Heart left ventricle (tissue), 16 donors: ENCODE data around the gene DIO2. TPM values are rescaled to one million over a fixed set of nuclear protein-coding genes. Genes with fewer than 3 reads are reported as not detected.

ENCODE experiments used
- ATAC-seq, 4 donors: fragments of 200-7000 bp; cut with Tn5 transposase; one replicate each; pipeline ENCODE4 v1.9.1; 2020 to 2022; ENCODE audit warnings: moderate library complexity in 4 of 4, mild to moderate bottlenecking in 3 of 4, moderate number of reproducible peaks in 1 of 4
- DNase-seq, 5 donors: peaks; one replicate each; pipeline ENCODE4 v3.0.0-alpha.2; 2020
- H3K27ac ChIP-seq, 12 donors: fragments of 200-600 bp; sonication (generic) in 4 of 12; one replicate each; pipeline versions ENCODE4 v1.5.0 to v1.8.0; 2016 to 2022; ENCODE audit warnings: mild to moderate bottlenecking in 2 of 12
- H3K27me3 ChIP-seq, 9 donors: fragments of 200-600 bp; sonication (generic) in 2 of 9; one replicate each; pipeline versions ENCODE4 v1.5.1 to v1.8.0; 2016 to 2022; ENCODE audit warnings: mild to moderate bottlenecking in 3 of 9
- H3K36me3 ChIP-seq, 9 donors: fragments of 200-600 bp; sonication (generic) in 2 of 9; one replicate each; pipeline versions ENCODE4 v1.5.0 to v1.8.0; 2018 to 2022; ENCODE audit warnings: mild to moderate bottlenecking in 2 of 9
- H3K4me1 ChIP-seq, 12 donors: fragments of 200-600 bp; sonication (generic) in 4 of 12; one replicate each; pipeline versions ENCODE4 v1.5.0 to v1.8.0; 2016 to 2022; ENCODE audit warnings: mild to moderate bottlenecking in 3 of 12
- H3K4me3 ChIP-seq, 12 donors: fragments of 200-600 bp; sonication (generic) in 4 of 12; one replicate each; pipeline versions ENCODE4 v1.5.0 to v1.8.0; 2017 to 2022; ENCODE audit warnings: mild to moderate bottlenecking in 9 of 12, moderate library complexity in 4 of 12
- H3K9me3 ChIP-seq, 12 donors: fragments of 200-600 bp; sonication (generic) in 4 of 12; one replicate each; pipeline versions ENCODE4 v1.5.0 to v1.8.0; 2016 to 2022; ENCODE audit warnings: mild to moderate bottlenecking in 1 of 12
- POLR2A ChIP-seq, 2 donors: fragments of 450-650 bp; IDR thresholded peaks; one replicate each; pipeline ENCODE4 v1.6.1; 2017; ENCODE audit warnings: antibody characterized with exemption in 2 of 2, mild to moderate bottlenecking in 2 of 2, moderate library complexity in 2 of 2
- WGBS, 4 donors: extraction: QIAGEN DNeasy Blood & Tissue Kit in 2 of 4; methylation state at CpG; one replicate each; pipeline versions ENCODE4 v1.1.5 to v1.1.7; 2013 to 2018; 5-methylcytosine and 5-hydroxymethylcytosine counted together
- intact Hi-C, 10 donors: fragments of 100-400 bp; cut with DNase I; formaldehyde crosslinking; loops; one replicate each; pipeline versions ENCODE4 v1.11.1 to v1.14.2; 2022
- polyA plus RNA-seq, 2 donors: library from polyadenylated mRNA; stranded (reverse); fragments of 200-250 nt; gene quantifications; one replicate each; pipeline ENCODE4 v1.2.3, GENCODE V29; 2013
- total RNA-seq, 9 donors: library from RNA; depleted of rRNA in 2 of 9; stranded (reverse); fragments of >200 nt in 2 of 9; fragmentation: NEBNext Ultra II Directional in 3 of 9; extraction: Animal tissue kit (Norgen Biotek cat#: 25700) in 3 of 9; gene quantifications; one replicate each; pipeline versions ENCODE4 v1.1.0 to v1.2.4, GENCODE V29; 2016 to 2023
- TF ChIP-seq, protein P1 (sequence below), 12 donors: fragments of 200-600 bp; sonication (generic) in 4 of 12; IDR thresholded peaks; one replicate each; pipeline versions ENCODE4 v1.5.0 to v1.8.0; 2018 to 2022; ENCODE audit warnings: antibody characterized with exemption in 12 of 12, mild to moderate bottlenecking in 5 of 12
- donor health status: ischemic (EF 13 %, LVEDD 7.1; RV severe dilation, severe dysfunction).
- donor health status: healthy with polysubstance abuse.
- donor health status: DM: no; HTN: yes; CAD: no.
- donor health status: DM: no; HTN: no; CAD: no.
- donor health status: ischemic (EF 25% LVEDD 6.9; RV normal size, moderate dysfunction).
- donor health status: ischemic (EF 25% LVEDD 5.7; RV mildly dilated, moderate dysfunction).
- donor health status: healthy.
- donor health status: DM: yes; HTN: yes; CAD: no.
- donor health status: ischemic (EF 35%, LVEDD 5.7; RV mildly dilated, moderate dysfunction).
- donor health status: nonischemic (EF 11% LVEDD 7.7; RV severe dilation, severe dysfunction).
- donor health status: DM: yes; HTN: yes; CAD: no.
- donor health status: PGD.
- donor health status: ischemic (EF 29% LVEDD 5.4; RV normal size, mild dysfunction).
- donor health status: nonischemic (EF 23%, LVEDD 6.1; RV moderate dilation, normal function).

The DIO2 gene
- total and polyA plus RNA-seq, 11 donors, result 0.29 to 30.9 (median 8.1) TPM

DNA sequence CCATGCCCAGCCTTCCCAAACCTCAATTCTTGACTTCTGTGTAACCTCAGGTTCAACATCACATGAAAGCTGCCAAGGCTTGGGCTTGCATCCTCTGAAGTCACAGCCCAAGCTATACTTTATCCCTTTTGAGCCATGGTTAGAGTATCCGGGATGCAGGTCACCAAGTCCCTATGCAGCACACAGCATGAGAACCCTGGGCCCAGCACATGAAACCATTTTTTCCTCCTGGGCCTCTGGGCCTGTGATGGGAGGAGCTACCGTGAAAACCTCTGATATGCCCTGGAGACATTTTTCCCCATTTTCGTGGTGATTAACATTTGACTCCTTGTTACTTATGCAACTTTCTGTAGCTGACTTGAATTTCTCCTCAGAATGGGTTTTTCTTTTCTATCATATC lies 25.8 kb upstream of the DIO2 start:
- H3K9me3 ChIP-seq, result peaks cover 0 to 28% (median 6%) of the 10 kb centered on the region in 12 donors
- WGBS, 4 donors, result 78 to 86% (median 82%) methylated on average over 3 of the region's 3 CpGs
- H3K36me3 ChIP-seq, result no peaks in the 10 kb centered on the region
- H3K4me3 ChIP-seq, result no peak overlapping the region
- no peak for DNase-seq
- no peaks in the 10 kb centered on the region for H3K4me1 ChIP-seq
- H3K27ac ChIP-seq, result no peak overlapping the region
- intact Hi-C loops, result no loop called here
- no peak for TF ChIP-seq POLR2A (IDR thresholded peaks at IDR 0.05)
- TF ChIP-seq, protein P1, sequence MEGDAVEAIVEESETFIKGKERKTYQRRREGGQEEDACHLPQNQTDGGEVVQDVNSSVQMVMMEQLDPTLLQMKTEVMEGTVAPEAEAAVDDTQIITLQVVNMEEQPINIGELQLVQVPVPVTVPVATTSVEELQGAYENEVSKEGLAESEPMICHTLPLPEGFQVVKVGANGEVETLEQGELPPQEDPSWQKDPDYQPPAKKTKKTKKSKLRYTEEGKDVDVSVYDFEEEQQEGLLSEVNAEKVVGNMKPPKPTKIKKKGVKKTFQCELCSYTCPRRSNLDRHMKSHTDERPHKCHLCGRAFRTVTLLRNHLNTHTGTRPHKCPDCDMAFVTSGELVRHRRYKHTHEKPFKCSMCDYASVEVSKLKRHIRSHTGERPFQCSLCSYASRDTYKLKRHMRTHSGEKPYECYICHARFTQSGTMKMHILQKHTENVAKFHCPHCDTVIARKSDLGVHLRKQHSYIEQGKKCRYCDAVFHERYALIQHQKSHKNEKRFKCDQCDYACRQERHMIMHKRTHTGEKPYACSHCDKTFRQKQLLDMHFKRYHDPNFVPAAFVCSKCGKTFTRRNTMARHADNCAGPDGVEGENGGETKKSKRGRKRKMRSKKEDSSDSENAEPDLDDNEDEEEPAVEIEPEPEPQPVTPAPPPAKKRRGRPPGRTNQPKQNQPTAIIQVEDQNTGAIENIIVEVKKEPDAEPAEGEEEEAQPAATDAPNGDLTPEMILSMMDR (IDR thresholded peaks at IDR 0.05), result no peak
- ATAC-seq, result no peak
- no peaks in the 10 kb centered on the region for H3K27me3 ChIP-seq

DNA sequence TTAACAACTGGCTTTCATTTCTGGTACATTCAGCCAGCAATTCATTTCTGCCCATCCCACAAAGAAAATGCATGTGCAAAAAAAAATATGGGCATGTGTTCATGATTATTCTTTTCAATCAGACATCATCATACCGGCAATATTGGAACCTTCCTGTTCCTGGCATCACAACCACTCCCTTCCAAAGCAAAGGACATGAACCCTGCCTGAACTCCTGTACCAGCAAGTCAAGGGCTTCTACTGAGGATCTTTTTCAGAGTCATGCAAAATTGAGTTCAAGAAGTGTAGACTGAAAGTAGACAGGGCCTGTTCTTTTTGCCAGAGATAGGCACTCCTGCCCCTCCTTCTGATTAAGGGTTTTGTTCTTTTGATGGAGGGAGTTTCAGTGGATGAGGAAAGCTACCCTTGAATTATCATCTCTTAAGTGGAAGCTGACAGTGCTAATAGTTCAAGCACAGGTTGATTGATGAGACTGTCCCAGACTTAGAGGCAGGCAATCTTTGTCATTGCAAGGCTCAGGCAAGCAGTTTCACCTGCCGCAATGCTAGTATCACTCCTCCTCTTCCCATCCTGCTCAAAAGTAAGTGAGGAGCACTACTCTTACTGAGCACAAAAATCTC lies 22.3 kb upstream of the DIO2 start:
- intact Hi-C loops, result no loop called here
- no peak overlapping the region for H3K4me3 ChIP-seq
- TF ChIP-seq POLR2A (IDR thresholded peaks at IDR 0.05), result no peak
- TF ChIP-seq, protein P1 (IDR thresholded peaks at IDR 0.05), result no peak
- H3K4me1 ChIP-seq, result no peaks in the 10 kb centered on the region
- H3K9me3 ChIP-seq, result peaks cover 0 to 38% (median 9%) of the 10 kb centered on the region in 12 donors
- DNase-seq (no peak), ATAC-seq (no peak)
- no peak overlapping the region for H3K27ac ChIP-seq
- H3K27me3 ChIP-seq, result no peaks in the 10 kb centered on the region
- H3K36me3 ChIP-seq, result no peaks in the 10 kb centered on the region
- WGBS, 4 donors, result 55 to 76% (median 71%) methylated on average over 2 of the region's 2 CpGs

DNA sequence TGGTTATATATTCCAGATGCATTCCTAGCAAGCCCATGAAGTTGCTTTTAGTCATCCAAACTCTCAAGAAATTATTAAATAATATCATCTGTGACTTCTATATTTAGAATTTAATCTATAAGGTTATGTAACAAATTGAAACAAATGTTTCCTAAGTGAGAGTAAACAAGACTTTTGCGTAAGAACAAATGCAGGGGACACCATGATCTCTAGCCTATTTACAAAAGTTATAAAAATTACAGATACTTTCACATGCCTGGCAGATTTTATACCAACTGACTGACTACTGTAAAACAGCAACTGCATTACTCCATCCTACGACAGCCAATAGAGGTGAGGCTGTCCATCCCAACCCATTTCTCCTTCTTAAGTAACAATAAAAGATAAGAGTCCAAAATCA lies 20.4 kb upstream of the DIO2 start:
- H3K27me3 ChIP-seq, result no peaks in the 10 kb centered on the region
- intact Hi-C loops, result no loop called here
- peaks cover 0 to 32% (median 6%) of the 10 kb centered on the region in 12 donors for H3K9me3 ChIP-seq
- H3K4me1 ChIP-seq, result no peaks in the 10 kb centered on the region
- H3K36me3 ChIP-seq, result no peaks in the 10 kb centered on the region
- TF ChIP-seq POLR2A (IDR thresholded peaks at IDR 0.05), result no peak
- no peak overlapping the region for H3K27ac ChIP-seq
- ATAC-seq, result no peak
- 78 to 91% (median 84%) methylated on average over 2 of the region's 2 CpGs for WGBS, 4 donors
- no peak overlapping the region for H3K4me3 ChIP-seq
- DNase-seq, result no peak

DNA sequence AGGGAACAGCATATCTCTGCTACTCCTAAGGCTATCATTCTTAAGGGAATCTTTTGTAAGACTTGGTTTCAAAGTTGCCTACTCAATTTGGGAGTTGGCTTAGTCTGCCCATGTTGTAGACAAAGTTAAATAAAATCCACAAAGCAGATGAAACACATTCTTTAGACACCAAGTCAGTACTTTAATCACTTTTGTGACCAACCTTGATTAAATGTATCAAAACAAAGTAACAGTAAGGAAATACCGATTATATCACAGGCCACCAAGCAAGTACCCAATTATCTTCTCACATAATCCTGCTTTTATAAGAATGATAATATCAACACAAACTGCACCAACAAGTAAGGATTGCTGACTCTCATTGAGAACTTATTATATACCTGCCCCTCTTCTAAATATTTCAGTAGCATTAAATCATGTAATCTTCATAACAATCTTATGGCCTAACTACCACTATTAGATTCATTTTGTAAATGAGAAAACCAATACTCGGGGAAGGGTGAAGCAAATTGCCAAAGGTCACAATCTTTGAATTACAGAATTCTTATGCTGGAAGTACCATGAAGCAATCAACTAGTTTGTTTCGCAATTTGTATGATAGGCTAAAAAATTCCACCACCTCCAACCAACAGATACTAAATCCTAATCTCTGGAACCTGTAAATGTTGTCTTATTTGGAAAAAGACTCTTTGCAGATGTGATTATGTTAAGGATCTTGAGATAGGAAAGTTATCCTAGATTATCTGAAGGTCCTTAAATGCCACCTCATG lies 12.6 kb upstream of the DIO2 start:
- intact Hi-C loops, result no loop called here
- no peaks in the 10 kb centered on the region for H3K36me3 ChIP-seq
- TF ChIP-seq, protein P1 (IDR thresholded peaks at IDR 0.05), result no peak
- TF ChIP-seq POLR2A (IDR thresholded peaks at IDR 0.05), result no peak
- WGBS, 4 donors, result 88 to 92% (median 89%) methylated on average over 3 of the region's 3 CpGs
- no peak for ATAC-seq
- H3K27me3 ChIP-seq, result no peaks in the 10 kb centered on the region
- H3K27ac ChIP-seq, result no peak overlapping the region
- DNase-seq, result no peak
- H3K4me3 ChIP-seq, result no peak overlapping the region
- peaks cover 0 to 18% (median 0%) of the 10 kb centered on the region in 12 donors for H3K9me3 ChIP-seq
- H3K4me1 ChIP-seq, result no peaks in the 10 kb centered on the region
